ENCODE measurements around the gene CNBD2.
A peak's percentile ranks its signal among the peaks of the same experiment; 100 is the strongest.

DNA sequence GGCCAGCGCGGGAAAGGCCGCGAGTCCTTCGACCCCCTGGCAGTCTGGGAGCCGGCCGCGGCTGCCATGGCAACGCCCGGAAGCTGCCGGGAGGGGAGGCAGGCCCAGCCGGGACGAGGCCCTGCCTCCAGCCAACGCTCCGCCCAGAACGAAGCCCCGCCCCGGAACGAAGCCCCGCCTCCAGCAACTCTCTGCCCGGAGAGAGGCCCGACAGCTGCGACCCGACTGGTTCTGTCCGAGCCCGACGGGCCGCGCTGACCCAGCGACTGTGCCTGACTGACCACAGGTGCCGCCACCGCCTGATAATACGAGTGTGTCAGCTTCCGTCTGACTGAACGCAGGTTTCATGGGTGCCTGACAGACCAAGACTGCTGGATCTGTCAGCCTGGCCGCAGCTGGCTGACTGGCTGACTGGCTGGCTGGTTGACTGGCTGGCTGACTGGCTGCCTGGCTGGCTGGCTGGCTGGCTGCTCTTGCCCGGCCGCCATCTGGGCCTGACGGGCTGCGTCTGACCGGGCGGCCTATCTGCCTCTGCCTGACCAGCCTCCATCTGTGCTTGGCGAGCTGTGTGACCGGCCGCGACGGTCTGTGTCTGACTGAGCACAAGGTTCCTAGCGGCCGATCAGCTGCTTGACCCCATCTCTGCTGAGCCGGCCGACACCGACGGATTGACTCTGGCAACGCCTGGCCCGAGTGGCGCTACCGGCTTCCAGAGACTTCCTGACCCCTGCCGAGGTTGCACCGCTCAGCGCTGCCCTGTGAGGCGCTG is 96.5 kb downstream of the CNBD2 start:
- TF ChIP-seq CTCF (IDR thresholded peaks at IDR 0.05), result no peak
- TF ChIP-seq EZH2phosphoT487 (IDR thresholded peaks at IDR 0.05), result no peak
- peak; percentile 69 for TF ChIP-seq EZH2 (IDR thresholded peaks at IDR 0.05)
